ENCODE data around the gene C1QTNF9B.
A peak's percentile ranks its signal among the peaks of the same experiment; 100 is the strongest.
"Not testable (repeated sequence)": the region's sequence is repeated elsewhere in the genome, so short reads cannot be mapped to it uniquely, and the experiment has no call there.

The C1QTNF9B gene

DNA sequence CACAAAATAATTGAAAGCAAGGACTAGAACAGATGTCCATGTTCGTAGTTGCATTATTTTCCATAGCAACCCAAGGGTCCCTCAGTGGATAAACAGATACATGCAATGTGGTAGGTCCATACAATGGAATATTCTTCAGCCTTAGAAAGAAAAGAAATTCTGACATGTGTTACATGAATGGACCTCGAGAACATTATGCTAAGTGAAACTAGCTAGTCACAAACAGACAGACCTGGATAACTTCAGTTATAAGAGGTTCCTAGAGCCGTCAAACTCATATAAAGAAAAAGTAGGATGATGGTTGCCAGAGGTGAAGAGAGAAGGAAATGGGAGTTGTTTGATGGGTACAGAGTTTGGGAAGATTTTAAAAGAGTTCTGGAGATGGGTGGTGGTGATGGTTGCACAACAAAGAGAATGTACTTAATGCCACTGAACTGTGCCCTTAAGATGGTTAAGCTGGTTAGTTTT is at the start of gene C1QTNF9B:
Gene C1QTNF9B (minus strand): TSS at position 51 of the 468 bp plus-strand sequence.
- DNase-seq (ENCODE audit: extremely low spot score, insufficient read length, low read depth); FAIRE-seq: not testable (repeated sequence)

DNA sequence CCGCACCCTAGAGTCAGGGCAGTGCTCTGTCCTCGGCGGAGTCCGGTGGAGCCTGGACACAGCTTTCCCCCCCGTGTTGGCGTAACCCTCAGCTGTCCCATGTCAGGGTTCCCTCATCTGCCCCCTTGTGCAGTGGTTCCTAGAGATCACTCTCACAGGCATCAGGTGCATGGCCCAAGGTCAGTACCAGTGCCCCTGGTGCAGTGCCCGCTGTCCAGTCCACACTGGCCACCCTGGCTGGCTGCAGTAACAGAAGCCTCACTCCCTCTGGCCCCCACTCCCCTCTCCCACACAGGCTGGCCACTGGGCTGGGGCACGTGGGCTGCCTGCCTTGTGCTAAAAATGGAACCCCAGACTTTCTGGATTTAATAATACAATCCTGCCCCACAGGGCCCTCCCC is 49.6 kb upstream of the C1QTNF9B start:
- DNase-seq (ENCODE audit: extremely low spot score, insufficient read length, low read depth), result no peak
- no peak for FAIRE-seq

DNA sequence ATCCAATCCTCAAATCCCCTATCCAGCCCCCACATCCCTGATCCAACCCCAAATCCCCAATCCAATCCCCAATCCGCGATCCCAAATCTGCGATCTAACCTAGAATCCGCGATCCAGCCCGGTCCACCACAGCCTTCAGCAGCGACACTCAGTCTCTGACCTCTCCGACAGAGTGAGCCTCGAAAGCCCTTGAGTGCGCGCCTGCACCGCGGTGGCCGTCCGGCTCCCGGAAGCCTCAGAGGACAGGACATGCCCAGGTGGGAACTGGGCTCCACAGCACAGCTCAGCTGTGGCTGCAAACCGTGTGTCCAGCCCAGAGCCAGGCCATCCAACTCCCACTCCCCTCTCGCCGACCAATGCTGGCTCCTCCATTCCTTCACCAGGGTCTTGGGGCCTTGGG is 48.8 kb upstream of the C1QTNF9B start:
- FAIRE-seq, result no peak
- DNase-seq (ENCODE audit: extremely low spot score, insufficient read length, low read depth), result no peak

DNA sequence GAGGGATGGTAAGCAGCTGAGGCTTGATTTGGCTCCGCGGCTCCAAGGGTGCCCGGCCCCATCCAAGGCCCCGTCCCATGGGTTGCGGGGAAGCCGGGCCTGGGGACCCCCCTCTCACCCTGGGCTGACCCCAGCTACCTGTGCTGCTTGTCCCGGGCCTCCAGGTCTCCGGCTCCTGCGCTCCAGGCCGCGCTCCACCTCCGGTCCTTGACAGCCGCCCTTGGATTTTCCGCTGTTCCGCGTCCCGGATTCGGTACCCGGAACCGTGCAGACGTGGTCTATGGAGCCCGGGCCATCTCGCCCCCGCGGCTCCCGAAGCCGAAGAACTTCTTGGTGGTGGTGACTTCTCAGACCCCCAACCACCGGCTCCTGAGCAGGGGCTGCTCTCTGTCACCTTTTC is 48.3 kb upstream of the C1QTNF9B start:
- FAIRE-seq, result no peak
- no peak for DNase-seq (ENCODE audit: extremely low spot score, insufficient read length, low read depth)

DNA sequence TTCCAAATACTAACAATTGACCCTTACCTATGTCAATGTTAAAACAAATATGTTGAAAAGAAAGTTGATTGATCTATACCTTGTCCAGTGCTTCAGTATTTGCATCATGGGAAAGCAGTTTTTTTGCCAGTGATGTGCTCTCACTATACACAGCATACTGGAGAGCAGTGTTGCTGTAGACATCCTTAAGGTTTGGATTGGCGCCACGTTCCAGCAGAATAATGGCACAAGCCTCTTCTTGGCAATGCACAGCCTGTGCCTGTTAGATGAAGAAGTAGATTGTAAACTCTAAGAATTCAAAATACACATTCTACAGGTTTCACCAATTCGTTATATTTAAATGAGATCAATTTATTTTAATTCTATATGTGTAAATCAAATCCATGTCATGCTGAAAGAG is 43.9 kb upstream of the C1QTNF9B start:
- DNase-seq (ENCODE audit: extremely low spot score, insufficient read length, low read depth) (no peak), FAIRE-seq (peak; percentile 12)

GRCh38 chr13:23939666-23940065 is 42.4 kb upstream of the C1QTNF9B start:
- not testable (repeated sequence) for FAIRE-seq; DNase-seq (ENCODE audit: extremely low spot score, insufficient read length, low read depth)

DNA sequence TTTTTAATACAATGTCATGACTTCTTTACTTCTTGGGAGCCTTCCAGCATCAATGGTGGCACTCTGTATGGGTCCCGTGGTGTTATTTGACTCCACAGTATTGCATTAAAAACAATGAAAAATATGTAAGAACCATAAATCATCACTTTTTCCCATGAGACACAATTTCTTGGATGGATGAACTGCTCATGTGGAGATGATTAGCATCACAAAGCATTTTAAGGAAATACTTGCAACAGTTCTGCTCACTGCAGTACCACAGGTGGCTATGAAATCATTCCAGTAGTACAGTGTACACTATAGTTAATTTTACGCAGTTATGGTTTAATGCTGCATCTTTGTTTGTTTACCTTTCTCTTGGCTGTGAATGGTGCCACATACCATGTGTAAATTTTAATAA is 37.2 kb upstream of the C1QTNF9B start:
- FAIRE-seq (no peak), DNase-seq (ENCODE audit: extremely low spot score, insufficient read length, low read depth) (no peak)

DNA sequence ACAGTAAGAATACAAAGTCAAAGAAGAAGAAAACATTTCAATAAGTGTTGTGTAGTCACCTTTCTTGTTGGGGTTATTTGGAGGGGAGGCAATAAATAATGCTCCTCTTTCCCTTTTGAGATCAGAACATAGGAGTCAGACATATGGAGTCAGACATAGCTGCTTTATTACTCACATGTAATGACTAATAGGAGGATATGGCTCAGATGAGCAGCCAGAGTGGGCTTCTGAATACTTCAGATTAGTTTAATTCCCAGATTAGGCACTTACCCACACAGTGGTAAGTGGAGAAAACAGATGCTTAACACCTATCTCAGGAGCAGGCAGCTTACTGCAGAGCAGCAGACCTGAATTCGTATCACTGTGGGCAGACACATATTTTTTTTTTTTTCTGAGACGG is 31.7 kb upstream of the C1QTNF9B start:
- DNase-seq (ENCODE audit: extremely low spot score, insufficient read length, low read depth), result no peak
- FAIRE-seq, result no peak

GRCh38 chr13:23923031-23923430 is 25.7 kb upstream of the C1QTNF9B start:
- FAIRE-seq (no peak), DNase-seq (ENCODE audit: extremely low spot score, insufficient read length, low read depth) (no peak)

GRCh38 chr13:23922005-23922932 is 25.0 kb upstream of the C1QTNF9B start:
- FAIRE-seq, result no peak
- no peak for DNase-seq (ENCODE audit: extremely low spot score, insufficient read length, low read depth)

GRCh38 chr13:23921451-23921888 is 24.2 kb upstream of the C1QTNF9B start:
- DNase-seq (ENCODE audit: extremely low spot score, insufficient read length, low read depth), result peak; percentile 4
- peak; percentile 75 for FAIRE-seq

DNA sequence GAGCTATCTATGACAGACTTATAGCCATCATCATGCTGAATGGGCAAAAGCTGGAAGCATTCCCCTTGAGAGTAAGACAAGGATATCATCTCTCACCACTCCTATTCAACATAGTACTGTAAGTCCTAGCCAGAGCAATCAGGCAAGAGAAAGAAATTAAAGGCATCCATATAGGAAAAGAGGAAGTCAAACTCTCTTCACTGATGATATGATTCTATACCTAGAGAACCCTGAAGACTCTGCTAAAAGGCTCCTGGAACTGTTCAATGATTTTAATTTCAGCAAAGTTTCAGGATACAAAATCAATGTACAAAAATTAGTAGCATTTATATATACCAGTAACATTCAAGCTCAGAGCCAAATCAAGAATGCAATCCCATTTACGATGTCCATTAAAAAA is 21.7 kb upstream of the C1QTNF9B start:
- no peak for DNase-seq (ENCODE audit: extremely low spot score, insufficient read length, low read depth)
- FAIRE-seq, result no peak

DNA sequence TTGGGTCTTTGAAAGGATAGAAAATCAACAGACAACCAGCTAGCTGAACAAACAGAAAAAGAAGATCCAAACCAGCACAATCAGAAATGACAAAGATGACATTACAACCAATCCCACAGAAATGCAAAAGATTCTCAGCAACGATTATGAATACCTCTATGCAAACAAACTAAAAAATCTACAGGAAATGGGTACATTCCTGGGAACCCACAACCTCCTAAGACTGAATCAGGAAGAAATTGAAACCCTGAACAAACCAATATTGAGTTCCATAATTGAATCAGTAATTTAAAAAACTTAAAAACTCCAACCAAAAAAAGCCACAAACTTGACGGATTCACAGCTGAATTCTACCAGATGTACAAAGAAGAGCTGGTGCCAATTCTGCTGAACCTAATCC is 20.9 kb upstream of the C1QTNF9B start:
- no peak for FAIRE-seq
- no peak for DNase-seq (ENCODE audit: extremely low spot score, insufficient read length, low read depth)

DNA sequence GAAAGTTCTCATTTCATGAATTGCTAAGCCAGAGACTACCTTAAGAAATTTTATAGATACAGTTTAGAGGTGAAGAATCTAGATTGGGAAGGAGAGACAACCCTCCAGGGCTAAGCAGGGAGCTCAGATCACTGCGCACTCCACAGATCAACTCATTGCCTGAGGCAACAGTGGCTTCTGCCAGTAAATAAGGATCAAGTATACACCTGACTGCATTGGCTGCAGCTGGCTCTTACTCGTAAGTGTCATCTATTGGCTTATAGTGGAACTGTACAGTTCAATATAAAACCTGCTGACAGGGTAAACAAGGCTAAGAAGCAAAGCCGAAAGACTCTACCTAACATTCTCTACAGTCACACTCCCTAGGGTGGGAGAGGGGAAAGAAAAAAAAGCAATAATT is 18.0 kb upstream of the C1QTNF9B start:
- FAIRE-seq (no peak), DNase-seq (ENCODE audit: extremely low spot score, insufficient read length, low read depth) (no peak)

DNA sequence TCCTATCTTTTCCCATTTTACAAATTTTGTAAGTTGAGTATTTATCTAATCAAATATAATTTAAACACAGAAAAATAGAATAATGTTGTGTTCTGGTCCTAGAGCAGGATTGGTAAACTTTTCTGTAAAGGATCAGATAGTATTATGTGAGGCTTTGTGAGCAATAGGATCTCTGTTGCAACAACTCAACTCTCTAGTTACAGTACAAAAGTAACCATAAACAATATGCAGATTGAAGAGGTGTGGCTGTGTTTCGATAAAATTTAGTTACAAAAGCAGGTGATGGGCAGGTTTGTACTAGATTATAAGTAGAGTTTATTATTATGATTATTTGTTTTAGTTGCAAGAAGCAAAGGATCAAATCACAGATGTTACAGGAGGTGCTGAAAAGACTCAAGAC is 15.2 kb upstream of the C1QTNF9B start:
- no peak for DNase-seq (ENCODE audit: extremely low spot score, insufficient read length, low read depth)
- no peak for FAIRE-seq

GRCh38 chr13:23909606-23910005 is 12.3 kb upstream of the C1QTNF9B start:
- DNase-seq (ENCODE audit: extremely low spot score, insufficient read length, low read depth) (no peak), FAIRE-seq (no peak)

GRCh38 chr13:23905766-23906165 is 8.5 kb upstream of the C1QTNF9B start:
- DNase-seq (ENCODE audit: extremely low spot score, insufficient read length, low read depth) (no peak), FAIRE-seq (no peak)

GRCh38 chr13:23903906-23904280 is 6.6 kb upstream of the C1QTNF9B start:
- FAIRE-seq (no peak), DNase-seq (ENCODE audit: extremely low spot score, insufficient read length, low read depth) (no peak)

DNA sequence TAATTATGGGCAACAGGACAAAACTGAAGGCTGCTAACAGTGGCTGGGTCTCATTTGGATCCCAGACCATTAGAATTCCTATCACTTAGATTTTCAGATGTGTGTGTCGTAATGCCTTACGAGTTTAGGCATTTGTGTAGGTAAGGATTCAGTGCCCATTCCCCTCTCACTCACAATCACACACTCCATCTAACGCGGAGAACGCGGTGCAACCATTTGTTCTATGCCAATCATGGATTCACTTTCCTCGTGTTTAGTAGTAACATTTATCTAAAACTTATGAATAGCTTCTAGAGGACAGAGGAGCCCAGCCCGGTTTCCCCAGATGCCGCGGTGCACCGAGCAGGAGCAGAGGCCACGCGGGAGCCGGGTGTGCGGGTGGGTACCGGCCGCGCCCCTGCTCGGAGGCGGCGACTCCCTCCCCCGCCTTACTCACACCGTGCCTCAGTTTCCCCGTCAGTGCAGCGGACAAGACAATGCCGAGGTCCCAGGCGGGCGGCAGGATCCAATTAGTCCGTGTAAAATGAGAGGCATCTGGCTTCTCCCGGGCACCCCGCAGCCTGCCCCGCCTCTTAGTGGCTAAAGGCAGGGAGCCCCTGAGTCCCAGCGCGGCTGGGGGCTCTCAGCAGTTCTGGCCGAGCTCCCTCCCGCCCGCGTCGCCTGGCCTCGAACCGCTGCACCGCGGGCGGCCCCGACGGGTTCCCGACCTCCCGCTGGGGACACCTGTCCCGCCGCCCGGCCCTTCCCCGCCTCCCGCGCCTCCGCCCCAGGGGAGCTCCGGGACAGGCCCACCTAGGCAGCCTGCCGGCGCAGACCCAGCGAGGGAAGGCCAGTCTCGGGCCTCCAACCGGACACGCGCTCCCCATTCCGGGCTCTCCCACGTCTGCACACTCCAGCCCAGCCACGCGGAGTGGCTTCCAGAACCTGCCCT is 5.9 kb upstream of the C1QTNF9B start:
- no peak for DNase-seq (ENCODE audit: extremely low spot score, insufficient read length, low read depth)

DNA sequence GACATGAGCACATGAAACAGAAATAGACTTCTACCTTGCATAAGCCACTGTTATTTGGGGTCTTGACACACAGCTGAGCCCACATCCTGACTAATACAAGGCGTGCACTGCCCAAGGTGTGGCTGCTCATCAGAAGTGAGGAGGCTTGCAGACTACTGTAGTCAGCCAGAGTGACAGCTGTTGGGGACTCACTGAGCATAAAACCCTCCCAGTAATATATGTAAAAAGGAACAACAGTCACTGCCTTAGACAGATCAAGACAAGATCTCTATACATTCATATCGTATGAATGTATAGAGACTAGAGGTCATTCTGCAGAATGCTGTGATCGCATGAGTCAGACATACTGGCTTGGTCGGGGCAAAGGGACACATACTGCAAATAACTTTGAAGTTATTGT is 4.1 kb upstream of the C1QTNF9B start:
- no peak for DNase-seq (ENCODE audit: extremely low spot score, insufficient read length, low read depth)
- no peak for FAIRE-seq

More for the DNA sequence above, 5.9 kb upstream of the C1QTNF9B start:
- no peak for FAIRE-seq

DNA sequence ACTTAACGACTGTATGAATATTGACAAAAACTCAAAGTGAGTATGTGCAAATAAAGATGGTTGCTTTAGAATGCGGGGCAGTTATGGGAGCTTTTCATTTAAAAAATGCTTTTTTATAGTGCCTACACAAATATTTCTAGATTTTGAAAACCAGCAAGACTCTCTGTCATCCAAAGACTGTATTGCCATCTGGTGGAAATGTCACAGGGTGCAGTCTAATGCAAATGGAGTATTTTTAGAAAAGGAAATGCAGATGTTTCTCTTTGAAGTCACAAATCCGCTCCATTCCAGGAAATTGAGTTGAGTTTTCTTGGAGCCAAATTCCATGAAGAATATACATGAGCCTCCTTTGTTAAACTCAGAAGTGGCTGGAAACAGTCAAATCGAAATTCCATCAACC is 2.3 kb upstream of the C1QTNF9B start:
- FAIRE-seq (peak; percentile 87), DNase-seq (ENCODE audit: extremely low spot score, insufficient read length, low read depth) (no peak)
